ENCODE results near the gene ZBTB11. TPM values are rescaled to one million over a fixed set of nuclear protein-coding genes. Genes with fewer than 3 reads are reported as not detected.
"Not testable (repeated sequence)": the region's sequence is repeated elsewhere in the genome, so short reads cannot be mapped to it uniquely, and the experiment has no call there.

ZBTB11 gene
- total RNA-seq, 4 donors from 2014 or later: 14.6 to 20.9 (median 16.1) TPM

- no peak for ATAC-seq
- no peak for DNase-seq
- Histone ChIP-seq H3K27ac (no peak overlapping the region), H3K4me1 (no peaks in the 10 kb centered on the region), H3K4me3 (no peak overlapping the region), H3K27me3 (no peaks in the 10 kb centered on the region), H3K9me3 (no peaks in the 10 kb centered on the region), H3K36me3 (peaks cover 0 to 44% of the 10 kb centered on the region in 2 donors)
- in situ Hi-C loops (cut with MboI; ENCODE audit: low sequenced_read_pairs in 4 of 4) (no loop called here), intact Hi-C loops (cut with DNase I; ENCODE audit: low total_unique reads) (no loop called here)
- TF ChIP-seq POLR2A (IDR thresholded peaks at IDR 0.05) (no peak), CTCF (IDR thresholded peaks at IDR 0.05 in 4 of 5, conservative IDR thresholded peaks at IDR 0.05 in 1 of 5) (no peak)
Measured at GRCh38 chr3:101646726-101647125, 30.2 kb downstream of the ZBTB11 start.

GRCh38 chr3:101643861-101644613 lies 32.9 kb downstream of the ZBTB11 start:
- DNase-seq: no peak
- H3K9me3 ChIP-seq: no peaks in the 10 kb centered on the region
- no peak overlapping the region for H3K27ac ChIP-seq
- no peak for ATAC-seq
- in situ Hi-C loops (cut with MboI; ENCODE audit: low sequenced_read_pairs in 4 of 4) (no loop called here), intact Hi-C loops (cut with DNase I; ENCODE audit: low total_unique reads) (no loop called here)
- H3K27me3 ChIP-seq: no peaks in the 10 kb centered on the region
- peaks cover 0 to 17% of the 10 kb centered on the region in 2 donors for H3K36me3 ChIP-seq
- TF ChIP-seq POLR2A (IDR thresholded peaks at IDR 0.05): no peak
- no peak for TF ChIP-seq CTCF (IDR thresholded peaks at IDR 0.05 in 4 of 5, conservative IDR thresholded peaks at IDR 0.05 in 1 of 5)
- H3K4me1 ChIP-seq: no peaks in the 10 kb centered on the region
- H3K4me3 ChIP-seq: no peak overlapping the region

GRCh38 chr3:101643009-101643844 lies 33.7 kb downstream of the ZBTB11 start:
- Histone ChIP-seq H3K4me1 (no peaks in the 10 kb centered on the region), H3K9me3 (no peaks in the 10 kb centered on the region), H3K27ac (no peak overlapping the region), H3K4me3 (no peak overlapping the region), H3K36me3 (peaks cover 0 to 9% of the 10 kb centered on the region in 2 donors), H3K27me3 (no peaks in the 10 kb centered on the region)
- ATAC-seq (no peak), DNase-seq (no peak)
- intact Hi-C loops (cut with DNase I; ENCODE audit: low total_unique reads) (no loop called here), in situ Hi-C loops (cut with MboI; ENCODE audit: low sequenced_read_pairs in 4 of 4) (no loop called here)
- TF ChIP-seq POLR2A (IDR thresholded peaks at IDR 0.05) (no peak), CTCF (IDR thresholded peaks at IDR 0.05 in 4 of 5, conservative IDR thresholded peaks at IDR 0.05 in 1 of 5) (no peak)

DNA sequence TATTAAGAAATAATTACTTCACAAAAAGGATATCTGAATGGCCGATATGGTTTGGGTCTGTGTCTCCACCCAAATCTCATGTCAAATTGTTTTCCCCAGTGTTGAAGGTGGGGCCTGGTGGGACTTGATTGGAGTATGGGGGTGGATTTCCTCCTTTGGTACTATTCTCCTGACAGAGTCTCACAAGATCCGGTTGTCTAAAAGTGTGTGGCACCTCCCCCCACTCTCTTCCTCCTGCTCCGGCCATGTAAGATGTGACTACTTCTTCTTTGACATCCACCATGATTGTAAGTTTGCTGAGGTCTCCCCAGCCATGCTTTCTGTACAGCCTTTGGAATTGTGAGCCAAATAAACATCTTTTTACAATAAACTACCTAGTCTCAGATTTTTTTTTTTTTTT lies 34.5 kb downstream of the ZBTB11 start:
- in situ Hi-C loops (cut with MboI; ENCODE audit: low sequenced_read_pairs in 4 of 4): no loop called here
- Histone ChIP-seq H3K9me3 (no peaks in the 10 kb centered on the region), H3K4me1 (no peaks in the 10 kb centered on the region), H3K27me3 (no peaks in the 10 kb centered on the region), H3K4me3 (no peak overlapping the region), H3K36me3 (peaks cover 0 to 1% of the 10 kb centered on the region in 2 donors), H3K27ac (no peak overlapping the region)
- TF ChIP-seq POLR2A (IDR thresholded peaks at IDR 0.05): no peak
- no peak for TF ChIP-seq CTCF (IDR thresholded peaks at IDR 0.05 in 4 of 5, conservative IDR thresholded peaks at IDR 0.05 in 1 of 5)
- intact Hi-C loops (cut with DNase I; ENCODE audit: low total_unique reads): no loop called here
- ATAC-seq (no peak), DNase-seq (no peak)

DNA sequence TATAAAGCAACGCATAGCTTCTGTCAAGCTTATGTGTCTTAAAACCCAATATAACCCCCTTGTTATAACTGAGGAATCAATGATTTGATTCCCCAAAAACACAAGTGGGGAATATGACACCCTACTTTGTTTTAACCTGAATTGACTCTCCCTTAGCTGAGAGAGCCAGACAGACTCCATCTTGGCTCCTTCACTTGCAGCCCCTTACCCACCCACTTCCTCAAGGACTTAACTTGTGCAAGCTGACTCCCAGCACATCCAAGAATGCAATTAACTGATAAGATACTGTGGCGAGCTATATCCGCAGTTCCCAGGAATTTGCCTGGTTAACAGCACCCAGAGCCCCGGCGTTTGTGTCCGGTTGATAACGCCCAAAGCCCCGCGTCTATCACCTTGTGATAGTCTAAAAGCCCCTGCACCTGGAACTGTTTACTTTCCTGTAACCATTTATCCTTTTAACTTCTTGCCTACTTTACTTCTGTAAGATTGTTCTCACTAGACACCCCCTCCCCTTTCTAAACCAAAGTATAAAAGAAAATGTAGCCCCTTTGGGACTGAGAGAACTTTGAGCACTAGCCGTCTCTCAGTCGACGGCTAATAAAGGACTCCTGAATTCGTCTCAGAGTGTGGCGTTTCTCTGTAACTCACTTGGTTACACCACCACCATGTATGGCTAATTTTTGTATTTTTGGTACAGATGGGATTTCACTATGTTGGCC lies 35.4 kb downstream of the ZBTB11 start:
- in situ Hi-C loops (cut with MboI; ENCODE audit: low sequenced_read_pairs in 4 of 4); H3K27me3 ChIP-seq; H3K4me1 ChIP-seq; H3K27ac ChIP-seq; intact Hi-C loops (cut with DNase I; ENCODE audit: low total_unique reads); ATAC-seq; H3K36me3 ChIP-seq; H3K4me3 ChIP-seq; DNase-seq; H3K9me3 ChIP-seq: not testable (repeated sequence)

Measured in gastrocnemius medialis (tissue), 4 donors.